MM.1S (cell line): ENCODE measurements around the gene C15orf39.

Source experiments
- DNase-seq: peaks from one replicate; pipeline ENCODE4 v3.0.0-alpha.2; 2015
- H2AFZ ChIP-seq: fragments of 300-600 bp; sonication (generic); 2 replicates; pipeline ENCODE4 v1.6.0; 2016; ENCODE audit warnings: antibody characterized with exemption, low read length
- H3F3A ChIP-seq: fragments of 300-600 bp; sonication (generic); 2 replicates; pipeline ENCODE4 v1.6.1; 2016; ENCODE audit warnings: mild to moderate bottlenecking, antibody characterized with exemption, low read length, moderate library complexity, mixed read lengths; ENCODE audit not compliant: insufficient read depth
- H3K27ac ChIP-seq: fragments of 300-600 bp; sonication (generic); 2 replicates; pipeline ENCODE4 v1.5.1; 2016; ENCODE audit warnings: mild to moderate bottlenecking, low read length
- H3K27me3 ChIP-seq: fragments of 300-600 bp; sonication (generic); replicated peaks from 2 replicates; pipeline ENCODE4 v1.6.0; 2016; ENCODE audit warnings: low read length; ENCODE audit not compliant: insufficient read depth
- H3K36me3 ChIP-seq: fragments of 300-600 bp; sonication (generic); replicated peaks from 2 replicates; pipeline ENCODE4 v1.6.1; 2016; ENCODE audit warnings: mild to moderate bottlenecking, low read length, mixed read lengths; ENCODE audit not compliant: insufficient read depth
- H3K4me1 ChIP-seq: fragments of 300-600 bp; sonication (generic); 2 replicates; pipeline ENCODE4 v1.6.1; 2016; ENCODE audit warnings: low read length, mixed read lengths
- H3K4me2 ChIP-seq: fragments of 300-600 bp; sonication (generic); 2 replicates; pipeline ENCODE4 v1.6.0; 2016; ENCODE audit warnings: low read depth, low read length
- H3K4me3 ChIP-seq: fragments of 300-600 bp; sonication (generic); 2 replicates; pipeline ENCODE4 v1.5.1; 2016; ENCODE audit warnings: low read length, mixed read lengths
- H3K79me2 ChIP-seq: fragments of 300-600 bp; sonication (generic); 2 replicates; pipeline ENCODE4 v1.6.1; 2016; ENCODE audit warnings: mixed run types, low read length, mixed read lengths
- H3K9ac ChIP-seq: fragments of 300-600 bp; sonication (generic); 2 replicates; pipeline ENCODE4 v1.6.1; 2016; ENCODE audit warnings: low read length, mixed read lengths
- H3K9me2 ChIP-seq: fragments of 300-600 bp; sonication (generic); replicated peaks from 2 replicates; pipeline ENCODE4 v1.6.1; 2016; ENCODE audit warnings: mild to moderate bottlenecking, low read length, mixed read lengths; ENCODE audit not compliant: insufficient read depth
- H3K9me3 ChIP-seq: fragments of 300-600 bp; sonication (generic); replicated peaks from 2 replicates; pipeline ENCODE4 v1.6.1; 2016; ENCODE audit warnings: mild to moderate bottlenecking, low read length, mixed read lengths; ENCODE audit not compliant: insufficient read depth
- H4K20me1 ChIP-seq: fragments of 300-600 bp; sonication (generic); 2 replicates; pipeline ENCODE4 v1.6.1; 2016; ENCODE audit warnings: mild to moderate bottlenecking, low read length, moderate library complexity, mixed read lengths; ENCODE audit not compliant: insufficient read depth
- EZH2 ChIP-seq: fragments of 300-600 bp; sonication (generic); optimal IDR thresholded peaks from 2 replicates; pipeline ENCODE3; 2017; ENCODE audit warnings: low read depth, mild to moderate bottlenecking, antibody characterized with exemption, low read length, mixed read lengths
- EZH2phosphoT487 ChIP-seq: fragments of 300-600 bp; sonication (generic); IDR thresholded peaks from 2 replicates; pipeline ENCODE4 v1.6.1; 2018; ENCODE audit warnings: antibody characterized with exemption, low read length
- TF ChIP-seq, protein P1 (sequence below): fragments of 300-600 bp; sonication (generic); IDR thresholded peaks from 2 replicates; pipeline ENCODE4 v1.5.1; 2016; ENCODE audit warnings: antibody characterized with exemption, low read length, mixed read lengths

C15orf39 gene

DNA sequence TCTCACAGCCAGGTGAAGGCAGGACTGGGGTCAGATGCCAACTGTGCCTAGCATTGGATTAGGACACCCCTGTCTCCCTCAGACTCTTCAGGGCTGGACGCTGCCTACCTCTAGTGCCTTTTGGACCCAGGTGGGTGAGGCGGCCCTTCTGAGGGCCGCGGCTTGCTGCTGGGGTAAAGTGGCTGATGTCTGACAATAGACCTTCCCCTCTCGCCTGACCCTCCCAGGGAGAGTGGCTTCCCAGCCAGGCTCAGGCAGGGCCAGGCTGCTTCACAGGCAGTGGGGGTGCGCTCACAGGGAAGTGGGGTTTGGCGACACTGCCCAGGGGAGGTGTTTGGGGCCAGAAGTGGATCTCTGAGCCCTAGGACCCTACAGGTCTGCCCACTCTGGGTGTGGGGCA, 43.3 kb upstream of the C15orf39 start:
- TF ChIP-seq EZH2 (no peak), EZH2phosphoT487 (no peak)
- TF ChIP-seq, protein P1, sequence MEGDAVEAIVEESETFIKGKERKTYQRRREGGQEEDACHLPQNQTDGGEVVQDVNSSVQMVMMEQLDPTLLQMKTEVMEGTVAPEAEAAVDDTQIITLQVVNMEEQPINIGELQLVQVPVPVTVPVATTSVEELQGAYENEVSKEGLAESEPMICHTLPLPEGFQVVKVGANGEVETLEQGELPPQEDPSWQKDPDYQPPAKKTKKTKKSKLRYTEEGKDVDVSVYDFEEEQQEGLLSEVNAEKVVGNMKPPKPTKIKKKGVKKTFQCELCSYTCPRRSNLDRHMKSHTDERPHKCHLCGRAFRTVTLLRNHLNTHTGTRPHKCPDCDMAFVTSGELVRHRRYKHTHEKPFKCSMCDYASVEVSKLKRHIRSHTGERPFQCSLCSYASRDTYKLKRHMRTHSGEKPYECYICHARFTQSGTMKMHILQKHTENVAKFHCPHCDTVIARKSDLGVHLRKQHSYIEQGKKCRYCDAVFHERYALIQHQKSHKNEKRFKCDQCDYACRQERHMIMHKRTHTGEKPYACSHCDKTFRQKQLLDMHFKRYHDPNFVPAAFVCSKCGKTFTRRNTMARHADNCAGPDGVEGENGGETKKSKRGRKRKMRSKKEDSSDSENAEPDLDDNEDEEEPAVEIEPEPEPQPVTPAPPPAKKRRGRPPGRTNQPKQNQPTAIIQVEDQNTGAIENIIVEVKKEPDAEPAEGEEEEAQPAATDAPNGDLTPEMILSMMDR: no peak
- no peaks in the 10 kb centered on the region for H3K27me3 ChIP-seq
- no peaks in the 10 kb centered on the region for H3K9me3 ChIP-seq
- H3K9ac ChIP-seq: no peak overlapping the region
- H3K36me3 ChIP-seq: no peaks in the 10 kb centered on the region
- no peaks in the 10 kb centered on the region for H4K20me1 ChIP-seq
- H3K9me2 ChIP-seq: no peaks in the 10 kb centered on the region
- no peak for DNase-seq
- H3K79me2 ChIP-seq: no peaks in the 10 kb centered on the region
- H3K4me2 ChIP-seq: no peak overlapping the region
- no peaks in the 10 kb centered on the region for H3F3A ChIP-seq
- peaks cover 7% of the 10 kb centered on the region for H3K4me1 ChIP-seq
- no peak overlapping the region for H3K4me3 ChIP-seq
- no peak overlapping the region for H2AFZ ChIP-seq
- no peak overlapping the region for H3K27ac ChIP-seq

DNA sequence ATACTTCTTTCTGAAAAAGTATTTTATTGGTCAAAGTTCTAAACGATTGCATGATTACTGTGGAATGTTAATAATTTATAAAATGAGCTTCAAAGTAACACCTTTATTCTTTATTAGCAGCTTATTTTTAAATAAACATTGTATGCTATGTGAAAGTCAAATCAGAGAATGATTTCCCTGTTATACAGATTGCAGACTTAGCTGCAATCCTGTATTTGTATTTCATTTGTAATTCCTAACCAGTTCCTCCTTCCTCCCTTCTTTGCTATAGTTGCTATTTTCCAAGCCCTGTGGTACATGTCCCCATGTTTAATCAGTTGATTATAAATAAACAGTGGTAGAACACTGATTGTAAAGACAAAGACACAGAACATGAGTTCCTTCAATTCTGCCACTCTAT, 42.4 kb upstream of the C15orf39 start:
- H3K9ac ChIP-seq: no peak overlapping the region
- H3K9me2 ChIP-seq: no peaks in the 10 kb centered on the region
- TF ChIP-seq EZH2 (no peak), EZH2phosphoT487 (no peak)
- TF ChIP-seq, protein P1: no peak
- no peak overlapping the region for H2AFZ ChIP-seq
- H3K27ac ChIP-seq: no peak overlapping the region
- H3K4me2 ChIP-seq: no peak overlapping the region
- DNase-seq: no peak
- H3K4me1 ChIP-seq: no peaks in the 10 kb centered on the region
- H3K4me3 ChIP-seq: no peak overlapping the region
- H3K9me3 ChIP-seq: no peaks in the 10 kb centered on the region
- H3K27me3 ChIP-seq: no peaks in the 10 kb centered on the region
- H4K20me1 ChIP-seq: no peaks in the 10 kb centered on the region
- H3K79me2 ChIP-seq: no peaks in the 10 kb centered on the region
- H3F3A ChIP-seq: no peaks in the 10 kb centered on the region
- no peaks in the 10 kb centered on the region for H3K36me3 ChIP-seq

DNA sequence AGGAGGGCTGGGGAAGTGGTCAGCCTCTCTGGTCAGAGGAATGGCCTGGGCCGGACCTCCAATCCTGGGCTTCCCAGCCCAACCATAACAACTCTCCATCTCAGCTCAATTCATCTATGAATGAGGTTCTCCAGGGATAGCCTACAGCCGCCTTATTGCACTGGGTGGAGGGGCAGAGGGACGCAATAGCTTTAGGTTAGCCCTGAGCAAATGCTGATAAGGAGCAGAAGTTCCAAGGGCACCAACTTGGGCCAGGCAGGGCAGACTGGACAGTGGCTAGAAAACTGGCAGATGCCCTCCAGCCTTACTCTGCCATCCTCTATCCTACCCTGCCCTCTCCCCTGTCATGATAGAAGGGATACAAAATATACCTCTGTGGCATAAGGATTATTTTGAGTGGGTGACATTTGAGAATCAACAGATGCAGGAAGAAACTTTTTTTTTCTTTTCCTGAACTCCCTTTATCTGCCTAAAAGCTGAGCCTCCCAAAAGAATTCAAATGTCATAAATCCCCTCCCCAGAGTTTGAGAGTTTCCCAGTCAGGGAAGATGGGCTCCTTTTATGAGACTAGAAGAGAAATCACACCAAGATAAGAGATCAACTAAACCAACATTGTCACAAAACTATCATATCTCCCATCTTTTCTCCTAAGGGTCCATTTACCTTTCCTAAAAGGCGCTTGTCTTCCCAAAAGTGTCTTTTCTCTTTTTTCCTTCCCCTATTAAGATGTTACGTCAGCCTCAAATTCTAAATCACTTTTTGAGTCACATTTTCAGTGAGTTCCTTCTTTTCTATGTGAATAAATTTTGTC, 40.4 kb upstream of the C15orf39 start:
- Histone ChIP-seq H3K4me3 (no peak overlapping the region), H4K20me1 (no peaks in the 10 kb centered on the region), H3K27ac (no peak overlapping the region), H3K36me3 (no peaks in the 10 kb centered on the region), H3K79me2 (no peaks in the 10 kb centered on the region), H3K4me2 (no peak overlapping the region), H3K9me3 (no peaks in the 10 kb centered on the region), H3K9ac (no peak overlapping the region), H3K9me2 (no peaks in the 10 kb centered on the region), H3K4me1 (no peaks in the 10 kb centered on the region), H3K27me3 (no peaks in the 10 kb centered on the region), H3F3A (no peaks in the 10 kb centered on the region), H2AFZ (no peak overlapping the region)
- DNase-seq: no peak
- no peak for TF ChIP-seq EZH2
- TF ChIP-seq, protein P1: no peak
- no peak for TF ChIP-seq EZH2phosphoT487
